Effector memory CD4-positive, alpha-beta T cell (primary cell): ENCODE data around the gene FADS6.

Source experiments
- DNase-seq, 3 donors: peaks; one replicate each; pipeline ENCODE4 v3.0.0-alpha.2; 2020
- H3K27ac ChIP-seq: 2 replicates; pipeline ENCODE4 v1.7.0; 2013; ENCODE audit warnings: mild to moderate bottlenecking, low read length, moderate library complexity; ENCODE audit not compliant: insufficient read depth, poor library complexity, severe bottlenecking
- H3K27me3 ChIP-seq: replicated peaks from 2 replicates; pipeline ENCODE4 v1.7.0; 2013; ENCODE audit warnings: mild to moderate bottlenecking, low read length; ENCODE audit not compliant: insufficient read depth, control insufficient read depth, poor library complexity, severe bottlenecking
- H3K36me3 ChIP-seq: 2 replicates; pipeline ENCODE4 v1.7.0; 2013; ENCODE audit warnings: mild to moderate bottlenecking, low read length, moderate library complexity; ENCODE audit not compliant: control insufficient read depth, insufficient read depth
- H3K4me1 ChIP-seq: 2 replicates; pipeline ENCODE4 v1.7.0; 2013; ENCODE audit warnings: low read length, mild to moderate bottlenecking; ENCODE audit not compliant: control insufficient read depth, insufficient read depth, poor library complexity, severe bottlenecking
- H3K4me3 ChIP-seq: 2 replicates; pipeline ENCODE4 v1.7.0; 2013; ENCODE audit warnings: low read length, low read depth, mild to moderate bottlenecking; ENCODE audit not compliant: insufficient read depth, poor library complexity, severe bottlenecking
- H3K9me3 ChIP-seq: 2 replicates; pipeline ENCODE4 v1.7.0; 2013; ENCODE audit warnings: mild to moderate bottlenecking, low read length, moderate library complexity; ENCODE audit not compliant: control insufficient read depth

The FADS6 gene

DNA sequence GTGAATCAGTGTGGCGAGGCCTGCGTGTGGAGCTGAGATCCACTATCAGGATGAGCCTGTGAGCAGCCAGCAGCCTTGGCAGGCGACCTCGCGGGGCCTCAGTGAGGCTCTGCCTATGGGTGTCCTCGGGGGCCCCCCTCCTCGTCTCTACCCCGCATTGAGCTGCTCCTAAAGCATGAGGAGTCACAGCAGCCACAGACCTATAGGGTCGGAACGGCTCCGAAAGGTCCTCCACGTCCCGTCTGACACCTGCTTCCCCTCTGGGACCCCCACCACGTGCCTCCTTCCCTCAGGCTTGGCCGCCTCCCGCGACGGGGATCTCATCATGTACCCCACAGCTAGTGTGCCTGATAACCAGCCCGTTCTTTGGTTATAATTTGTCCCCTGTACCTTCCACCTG is 62.6 kb downstream of the FADS6 start:
- H3K4me1 ChIP-seq, result no peaks in the 10 kb centered on the region
- H3K36me3 ChIP-seq, result peaks cover 38% of the 10 kb centered on the region

DNA sequence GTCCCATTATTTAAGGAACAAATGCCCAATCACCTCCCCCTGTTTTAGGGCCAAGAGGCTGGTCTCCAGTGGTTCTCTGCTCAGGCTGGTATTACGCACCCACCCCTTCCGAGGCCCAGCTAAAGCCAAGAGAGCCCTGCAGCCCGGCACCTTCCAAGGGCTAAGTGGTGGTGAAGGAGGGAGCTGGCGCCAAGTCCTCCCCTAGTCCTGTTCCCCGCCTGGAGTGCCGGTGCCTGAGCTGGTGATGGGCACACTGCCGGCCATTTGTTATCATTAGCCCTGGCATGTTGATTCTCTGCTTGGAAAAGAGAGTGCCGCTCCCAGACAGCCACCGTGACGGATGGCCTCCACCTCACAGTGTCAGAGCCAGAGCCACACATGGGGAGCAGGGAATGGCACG is 65.6 kb downstream of the FADS6 start:
- no peak overlapping the region for H3K4me3 ChIP-seq
- no peak for DNase-seq
- no peaks in the 10 kb centered on the region for H3K27me3 ChIP-seq
- no peak overlapping the region for H3K27ac ChIP-seq
- no peaks in the 10 kb centered on the region for H3K9me3 ChIP-seq
- H3K4me1 ChIP-seq, result no peaks in the 10 kb centered on the region
- H3K36me3 ChIP-seq, result peaks cover 39% of the 10 kb centered on the region

More for the DNA sequence above, 62.6 kb downstream of the FADS6 start:
- DNase-seq, result no peak
- Histone ChIP-seq H3K27me3 (no peaks in the 10 kb centered on the region), H3K9me3 (no peaks in the 10 kb centered on the region), H3K4me3 (no peak overlapping the region), H3K27ac (no peak overlapping the region)
